Measurements from ENCODE around the gene H2BK1.

Gene H2BK1

DNA sequence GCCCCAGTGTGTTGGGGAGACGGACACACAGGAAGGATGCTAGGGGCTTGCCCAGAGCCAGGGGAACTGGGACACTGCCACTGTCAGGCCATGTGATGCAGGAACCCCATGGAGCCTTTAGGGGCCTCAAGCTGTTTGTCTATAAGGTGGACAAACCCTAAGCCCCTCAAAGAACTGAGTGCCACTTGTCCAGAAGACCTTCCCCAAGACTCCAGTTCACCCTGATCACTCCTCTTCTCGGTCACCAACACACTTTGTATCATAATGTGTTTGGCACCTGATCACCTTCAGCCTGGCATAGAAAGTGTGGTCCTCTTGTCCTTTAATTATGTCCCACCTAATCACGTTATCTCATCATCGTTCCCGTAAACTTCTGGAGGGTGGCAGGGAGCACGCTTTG lies 700 bp downstream of the H2BK1 start:
- peaks cover 13% of the 10 kb centered on the region; the same call in 1 of the 2 replicates for H3K27me3 ChIP-seq (ENCODE audit: low read depth)
- no peaks in the 10 kb centered on the region for H3K4me1 ChIP-seq
- DNase-seq (ENCODE audit: low spot score in 2 of 2): no peak
- in situ Hi-C loops (cut with MboI; ENCODE audit: low sequenced_read_pairs): no loop called here
- no peak overlapping the region for H3K4me3 ChIP-seq
- H3K9me3 ChIP-seq: no peaks in the 10 kb centered on the region
- H3K36me3 ChIP-seq (replicated peaks): peaks cover 21% of the 10 kb centered on the region

DNA sequence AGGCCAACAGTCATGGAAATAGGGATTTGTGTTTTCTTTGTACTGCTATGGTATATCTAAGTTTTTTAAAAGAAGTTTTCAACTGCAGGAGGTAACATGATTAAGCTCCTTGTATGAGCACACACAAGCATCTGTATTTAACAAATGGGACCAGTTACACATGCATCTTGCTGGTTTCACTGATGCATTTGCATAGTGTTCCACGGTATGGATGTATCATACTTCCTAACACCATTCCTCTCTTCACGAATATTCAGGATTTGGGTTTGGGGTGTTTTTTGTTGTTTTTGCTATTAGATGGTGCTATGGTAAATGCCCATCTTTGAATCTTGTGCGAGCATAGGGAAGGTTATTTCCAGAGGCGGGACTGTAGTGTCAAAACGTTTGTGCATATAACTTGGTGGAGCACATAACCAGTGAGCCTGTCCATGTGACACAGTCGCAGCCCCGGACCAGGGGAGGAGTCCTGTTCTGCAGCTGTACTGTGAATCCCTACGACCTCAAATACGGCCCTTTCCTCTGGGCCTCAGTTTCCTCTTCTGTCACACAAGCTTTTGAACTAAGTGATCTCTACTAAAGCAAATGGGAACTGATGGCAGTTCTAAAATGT lies 1.9 kb downstream of the H2BK1 start:
- Histone ChIP-seq H3K36me3 (replicated peaks) (peaks cover 9% of the 10 kb centered on the region), H3K27me3 (ENCODE audit: low read depth) (peaks cover 19% of the 10 kb centered on the region; the same call in 1 of the 2 replicates), H3K4me3 (no peak overlapping the region), H3K4me1 (no peaks in the 10 kb centered on the region), H3K9me3 (no peaks in the 10 kb centered on the region)
- in situ Hi-C loops (cut with MboI; ENCODE audit: low sequenced_read_pairs): no loop called here
- DNase-seq (ENCODE audit: low spot score in 2 of 2): no peak

- peaks cover 4% of the 10 kb centered on the region for H3K36me3 ChIP-seq (replicated peaks)
- no peaks in the 10 kb centered on the region for H3K9me3 ChIP-seq
- H3K4me3 ChIP-seq: no peak overlapping the region
- H3K4me1 ChIP-seq: no peaks in the 10 kb centered on the region
- in situ Hi-C loops (cut with MboI; ENCODE audit: low sequenced_read_pairs): no loop called here
- H3K27me3 ChIP-seq (ENCODE audit: low read depth): peaks cover 21% of the 10 kb centered on the region; the same call in 1 of the 2 replicates
- DNase-seq (ENCODE audit: low spot score in 2 of 2): no peak
Observed at GRCh38 chr7:151207804-151208203, 2.5 kb downstream of the H2BK1 start.

- in situ Hi-C loops (cut with MboI; ENCODE audit: low sequenced_read_pairs): no loop called here
- Histone ChIP-seq H3K4me3 (no peak overlapping the region), H3K4me1 (no peaks in the 10 kb centered on the region), H3K27me3 (ENCODE audit: low read depth) (peaks cover 26% of the 10 kb centered on the region; the same call in 1 of the 2 replicates), H3K9me3 (no peaks in the 10 kb centered on the region), H3K36me3 (replicated peaks) (peaks cover under 1% of the 10 kb centered on the region; the same call in 1 of the 2 replicates)
- no peak for DNase-seq (ENCODE audit: low spot score in 2 of 2)
Observed at GRCh38 chr7:151207315-151207714, 3.0 kb downstream of the H2BK1 start.

- in situ Hi-C loops (cut with MboI; ENCODE audit: low sequenced_read_pairs): no loop called here
Observed at GRCh38 chr7:151206914-151207313, 3.4 kb downstream of the H2BK1 start.

GRCh38 chr7:151205730-151206129 lies 4.6 kb downstream of the H2BK1 start:
- peaks cover 37% of the 10 kb centered on the region for H3K27me3 ChIP-seq (ENCODE audit: low read depth)
- no peaks in the 10 kb centered on the region for H3K36me3 ChIP-seq (replicated peaks)
- DNase-seq (ENCODE audit: low spot score in 2 of 2): no peak
- H3K4me1 ChIP-seq: no peaks in the 10 kb centered on the region
- in situ Hi-C loops (cut with MboI; ENCODE audit: low sequenced_read_pairs): no loop called here
- H3K9me3 ChIP-seq: no peaks in the 10 kb centered on the region
- no peak overlapping the region for H3K4me3 ChIP-seq

More at GRCh38 chr7:151206914-151207313, 3.4 kb downstream of the H2BK1 start:
- no peaks in the 10 kb centered on the region for H3K9me3 ChIP-seq
- H3K4me3 ChIP-seq: no peak overlapping the region
- H3K27me3 ChIP-seq (ENCODE audit: low read depth): peaks cover 30% of the 10 kb centered on the region
- DNase-seq (ENCODE audit: low spot score in 2 of 2): no peak
- H3K4me1 ChIP-seq: no peaks in the 10 kb centered on the region
- no peaks in the 10 kb centered on the region for H3K36me3 ChIP-seq (replicated peaks)

DNA sequence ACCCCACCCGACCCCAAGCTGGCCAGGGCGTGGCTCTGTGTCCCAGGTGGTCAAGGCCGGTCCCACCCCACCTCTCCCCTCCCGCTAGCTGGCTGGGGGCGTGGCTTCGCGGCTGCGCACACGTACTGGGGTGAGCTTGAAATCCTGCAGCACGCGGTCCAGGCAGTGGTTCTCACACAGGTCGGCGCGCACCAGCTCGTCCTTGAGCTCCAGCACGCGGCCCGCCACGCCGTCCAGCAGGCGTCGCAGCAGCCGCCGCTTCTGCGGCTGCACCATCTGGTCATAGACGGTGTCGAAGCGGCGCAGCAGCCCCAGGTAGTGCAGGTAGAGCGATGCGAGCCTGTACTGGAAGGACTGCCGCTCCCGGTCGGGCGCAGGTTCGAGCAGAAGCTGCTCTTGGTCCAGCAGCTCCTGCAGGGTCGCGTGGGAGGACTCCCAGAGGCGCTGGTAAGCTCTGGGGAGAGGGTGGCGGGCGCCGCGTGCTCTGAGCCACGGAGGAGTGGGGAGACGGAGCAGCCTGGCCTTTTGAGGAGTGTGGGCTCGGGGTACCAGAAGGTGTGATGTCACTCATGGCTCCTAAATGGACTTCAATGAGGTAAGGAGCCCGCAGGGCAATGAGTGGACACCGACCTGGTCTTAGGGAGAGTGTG lies 5.8 kb downstream of the H2BK1 start:
- H3K4me1 ChIP-seq: no peaks in the 10 kb centered on the region
- H3K27me3 ChIP-seq (ENCODE audit: low read depth): peaks cover 37% of the 10 kb centered on the region
- in situ Hi-C loops (cut with MboI; ENCODE audit: low sequenced_read_pairs): no loop called here
- no peak overlapping the region for H3K4me3 ChIP-seq
- H3K36me3 ChIP-seq (replicated peaks): no peaks in the 10 kb centered on the region
- H3K9me3 ChIP-seq: no peaks in the 10 kb centered on the region
- DNase-seq (ENCODE audit: low spot score in 2 of 2): no peak

DNA sequence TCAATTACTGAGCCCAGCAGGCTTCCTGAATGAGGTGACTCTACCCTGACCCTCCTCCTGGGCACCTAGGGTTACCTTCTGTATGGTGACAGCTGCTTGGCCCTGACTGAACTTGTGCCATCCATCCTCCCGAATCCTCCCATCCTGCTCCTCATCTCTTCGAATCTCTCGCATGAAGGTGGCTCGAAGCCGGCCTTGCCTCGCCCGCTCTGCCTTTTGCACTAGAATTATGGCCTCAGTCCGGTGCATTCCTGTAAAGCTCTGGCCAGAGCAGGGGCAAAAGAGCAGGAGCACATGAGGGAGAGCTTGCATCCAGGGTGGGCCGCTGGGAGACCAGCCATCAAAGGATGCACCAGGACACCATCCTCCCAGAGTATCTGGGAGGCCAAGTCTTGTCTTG lies 7.5 kb downstream of the H2BK1 start:
- Histone ChIP-seq H3K27me3 (ENCODE audit: low read depth) (peaks cover 42% of the 10 kb centered on the region), H3K4me3 (no peak overlapping the region), H3K9me3 (no peaks in the 10 kb centered on the region), H3K4me1 (no peaks in the 10 kb centered on the region), H3K36me3 (replicated peaks) (no peaks in the 10 kb centered on the region)
- in situ Hi-C loops (cut with MboI; ENCODE audit: low sequenced_read_pairs): no loop called here
- no peak for DNase-seq (ENCODE audit: low spot score in 2 of 2)

GRCh38 chr7:151201751-151202150 lies 8.5 kb downstream of the H2BK1 start:
- in situ Hi-C loops (cut with MboI; ENCODE audit: low sequenced_read_pairs): no loop called here
- Histone ChIP-seq H3K9me3 (no peaks in the 10 kb centered on the region), H3K4me1 (no peaks in the 10 kb centered on the region), H3K27me3 (ENCODE audit: low read depth) (peaks cover 45% of the 10 kb centered on the region), H3K36me3 (replicated peaks) (no peaks in the 10 kb centered on the region), H3K4me3 (no peak overlapping the region)
- DNase-seq (ENCODE audit: low spot score in 2 of 2): no peak

GRCh38 chr7:151201344-151201743 lies 8.9 kb downstream of the H2BK1 start:
- no peak for DNase-seq (ENCODE audit: low spot score in 2 of 2)
- no peaks in the 10 kb centered on the region for H3K9me3 ChIP-seq
- H3K4me1 ChIP-seq: no peaks in the 10 kb centered on the region
- peaks cover 49% of the 10 kb centered on the region for H3K27me3 ChIP-seq (ENCODE audit: low read depth)
- no peak overlapping the region for H3K4me3 ChIP-seq
- no peaks in the 10 kb centered on the region for H3K36me3 ChIP-seq (replicated peaks)
- in situ Hi-C loops (cut with MboI; ENCODE audit: low sequenced_read_pairs): no loop called here

GRCh38 chr7:151198945-151199848 lies 11.1 kb downstream of the H2BK1 start:
- in situ Hi-C loops (cut with MboI; ENCODE audit: low sequenced_read_pairs): no loop called here
- no peak for DNase-seq (ENCODE audit: low spot score in 2 of 2)
- H3K9me3 ChIP-seq: no peaks in the 10 kb centered on the region
- H3K27me3 ChIP-seq (ENCODE audit: low read depth): peaks cover 61% of the 10 kb centered on the region
- H3K4me1 ChIP-seq: no peaks in the 10 kb centered on the region
- no peaks in the 10 kb centered on the region for H3K36me3 ChIP-seq (replicated peaks)
- H3K4me3 ChIP-seq: no peak overlapping the region

- Histone ChIP-seq H3K27me3 (ENCODE audit: low read depth) (peaks cover 56% of the 10 kb centered on the region), H3K36me3 (replicated peaks) (no peaks in the 10 kb centered on the region), H3K4me3 (no peak overlapping the region), H3K4me1 (no peaks in the 10 kb centered on the region), H3K9me3 (no peaks in the 10 kb centered on the region)
- DNase-seq (ENCODE audit: low spot score in 2 of 2): no peak
- in situ Hi-C loops (cut with MboI; ENCODE audit: low sequenced_read_pairs): no loop called here
Observed at GRCh38 chr7:151197932-151198331, 12.4 kb downstream of the H2BK1 start.

DNA sequence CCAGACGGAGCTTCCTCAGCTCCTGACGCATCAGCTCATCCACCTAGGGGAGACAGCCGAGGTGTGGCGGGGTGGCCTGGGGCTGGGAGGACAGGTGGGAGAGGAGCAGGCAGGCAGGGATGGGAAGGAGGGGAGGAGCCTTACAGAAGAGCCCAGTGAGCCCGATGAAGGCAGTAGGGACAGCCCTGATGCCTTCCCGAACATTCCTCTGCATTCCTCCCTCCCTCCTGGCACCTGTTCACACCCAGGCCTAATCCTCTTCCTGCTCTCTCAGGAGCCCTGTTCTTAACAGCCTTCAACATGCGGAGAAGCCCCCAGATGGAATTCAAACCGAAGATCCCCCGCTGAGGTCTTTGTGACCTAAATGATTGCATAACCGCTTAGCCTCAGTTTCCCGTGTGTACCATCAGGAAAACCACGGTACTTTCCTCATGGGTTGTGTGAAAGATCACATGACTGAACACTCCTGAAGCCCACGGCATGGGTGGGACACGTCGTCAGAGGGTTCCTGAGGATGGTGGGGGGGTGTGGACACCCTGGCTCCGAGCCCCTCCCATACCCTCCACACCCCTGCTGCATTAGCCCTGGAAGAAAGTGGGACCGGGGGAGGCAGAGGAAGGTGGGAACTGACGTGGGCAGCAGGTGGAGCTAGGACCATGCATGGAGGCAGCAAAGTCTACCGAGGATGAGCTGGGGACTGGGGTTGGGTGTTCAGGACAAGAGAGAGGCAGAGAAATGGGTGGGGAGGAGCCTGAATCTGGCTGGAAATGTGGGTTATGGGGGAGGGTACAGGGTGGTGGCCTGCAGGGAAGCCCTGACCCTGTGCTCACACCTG lies 14.5 kb downstream of the H2BK1 start:
- Histone ChIP-seq H3K27me3 (ENCODE audit: low read depth) (peaks cover 50% of the 10 kb centered on the region), H3K4me3 (no peak overlapping the region), H3K4me1 (no peaks in the 10 kb centered on the region), H3K9me3 (no peaks in the 10 kb centered on the region), H3K36me3 (replicated peaks) (no peaks in the 10 kb centered on the region)
- in situ Hi-C loops (cut with MboI; ENCODE audit: low sequenced_read_pairs): no loop called here
- DNase-seq (ENCODE audit: low spot score in 2 of 2): no peak
